Measurements from ENCODE around the gene SSTR1.
A peak's percentile ranks its signal among the peaks of the same experiment; 100 is the strongest.

The SSTR1 gene

GRCh38 chr14:38248321-38249028 is 40.8 kb downstream of the SSTR1 start:
- H3K4me2 ChIP-seq (ENCODE audit: low read length): no peak overlapping the region
- H3K27me3 ChIP-seq (ENCODE audit: control insufficient read depth, insufficient read depth, low read length): no peaks in the 10 kb centered on the region
- no peak overlapping the region for H2AFZ ChIP-seq
- H3K36me3 ChIP-seq (ENCODE audit: control insufficient read depth, insufficient read depth, low read length): no peaks in the 10 kb centered on the region
- no peak overlapping the region for H3K4me3 ChIP-seq (ENCODE audit: low read depth, low read length)
- H3K4me1 ChIP-seq: no peaks in the 10 kb centered on the region
- no peaks in the 10 kb centered on the region for H3K79me2 ChIP-seq
- H3K9ac ChIP-seq: no peak overlapping the region
- H3K9me3 ChIP-seq (ENCODE audit: control insufficient read depth, low read length): no peaks in the 10 kb centered on the region
- TF ChIP-seq CTCF (IDR thresholded peaks at IDR 0.05): no peak
- H3K27ac ChIP-seq: no peak overlapping the region

GRCh38 chr14:38250331-38250730 is 42.6 kb downstream of the SSTR1 start:
- TF ChIP-seq CTCF (IDR thresholded peaks at IDR 0.05): no peak
- H3K4me2 ChIP-seq (ENCODE audit: low read length): no peak overlapping the region
- H3K27ac ChIP-seq: no peak overlapping the region
- no peak overlapping the region for H2AFZ ChIP-seq
- no peak overlapping the region for H3K9ac ChIP-seq
- H3K27me3 ChIP-seq (ENCODE audit: control insufficient read depth, insufficient read depth, low read length): no peaks in the 10 kb centered on the region
- no peak overlapping the region for H3K4me3 ChIP-seq (ENCODE audit: low read depth, low read length)
- no peaks in the 10 kb centered on the region for H3K4me1 ChIP-seq
- H3K79me2 ChIP-seq: no peaks in the 10 kb centered on the region
- H3K9me3 ChIP-seq (ENCODE audit: control insufficient read depth, low read length): no peaks in the 10 kb centered on the region
- no peaks in the 10 kb centered on the region for H3K36me3 ChIP-seq (ENCODE audit: control insufficient read depth, insufficient read depth, low read length)

- Histone ChIP-seq H3K79me2 (no peaks in the 10 kb centered on the region), H3K36me3 (ENCODE audit: control insufficient read depth, insufficient read depth, low read length) (no peaks in the 10 kb centered on the region), H3K4me2 (ENCODE audit: low read length) (no peak overlapping the region), H3K4me1 (no peaks in the 10 kb centered on the region), H3K9me3 (ENCODE audit: control insufficient read depth, low read length) (no peaks in the 10 kb centered on the region), H3K4me3 (ENCODE audit: low read depth, low read length) (no peak overlapping the region), H3K27ac (no peak overlapping the region), H2AFZ (no peak overlapping the region), H3K9ac (no peak overlapping the region), H3K27me3 (ENCODE audit: control insufficient read depth, insufficient read depth, low read length) (no peaks in the 10 kb centered on the region)
- no peak for TF ChIP-seq CTCF (IDR thresholded peaks at IDR 0.05)
These were observed 44.5 kb downstream of the SSTR1 start for GRCh38 chr14:38252066-38252710.

GRCh38 chr14:38253676-38254075 is 46.0 kb downstream of the SSTR1 start:
- no peaks in the 10 kb centered on the region for H3K27me3 ChIP-seq (ENCODE audit: control insufficient read depth, insufficient read depth, low read length)
- peak overlapping the region; percentile 23 for H3K4me3 ChIP-seq (ENCODE audit: low read depth, low read length)
- H3K79me2 ChIP-seq: no peaks in the 10 kb centered on the region
- H3K4me1 ChIP-seq: no peaks in the 10 kb centered on the region
- H2AFZ ChIP-seq: no peak overlapping the region
- no peaks in the 10 kb centered on the region for H3K36me3 ChIP-seq (ENCODE audit: control insufficient read depth, insufficient read depth, low read length)
- no peak overlapping the region for H3K27ac ChIP-seq
- no peak overlapping the region for H3K9ac ChIP-seq
- TF ChIP-seq CTCF (IDR thresholded peaks at IDR 0.05): no peak
- no peak overlapping the region for H3K4me2 ChIP-seq (ENCODE audit: low read length)
- H3K9me3 ChIP-seq (ENCODE audit: control insufficient read depth, low read length): no peaks in the 10 kb centered on the region
